ENCODE measurements around the gene DPPA4. TPM values are rescaled to one million over a fixed set of nuclear protein-coding genes. Genes with fewer than 3 reads are reported as not detected.

The DPPA4 gene
- polyA plus RNA-seq, 1 of the 3 experiments (the other 2 are of a cell fraction): not detected

GRCh38 chr3:109325109-109325508, 12.2 kb downstream of the DPPA4 start:
- H4K20me1 ChIP-seq (ENCODE audit: insufficient read depth): no peaks in the 10 kb centered on the region
- 71% methylated on average over 5 of the region's 5 CpGs for WGBS (ENCODE audit: low lambda C conversion rate)
- H3K36me3 ChIP-seq (replicated peaks in 1 of 2; ENCODE audit: control insufficient read depth in 1 of 2, insufficient read depth in 2 of 2, low read length in 1 of 2): no peaks in the 10 kb centered on the region
- H3K27ac ChIP-seq (ENCODE audit: low read depth in 2 of 2, low read length in 1 of 2): no peak overlapping the region
- H3K4me2 ChIP-seq: no peak overlapping the region
- ChIA-PET CTCF (no interaction called here), POLR2A (no interaction called here)
- no peaks in the 10 kb centered on the region for H3K9me3 ChIP-seq
- H3K27me3 ChIP-seq (ENCODE audit: insufficient read depth): no peaks in the 10 kb centered on the region
- H3K79me2 ChIP-seq (ENCODE audit: insufficient read depth): no peaks in the 10 kb centered on the region
- DNase-seq: no peak
- no peaks in the 10 kb centered on the region for H3F3A ChIP-seq (replicated peaks; ENCODE audit: insufficient read depth)
- H3K9me2 ChIP-seq: no peaks in the 10 kb centered on the region
- no peak overlapping the region for H3K9ac ChIP-seq
- no peak overlapping the region for H2AFZ ChIP-seq (ENCODE audit: low read depth)
- no peaks in the 10 kb centered on the region for H3K4me1 ChIP-seq (ENCODE audit: control insufficient read depth in 1 of 2, insufficient read depth in 2 of 2, low read depth in 1 of 2, low read length in 1 of 2)
- TF ChIP-seq IRF3 (IDR thresholded peaks at IDR 0.05; ENCODE audit: low read depth, low read length) (no peak), RXRA (IDR thresholded peaks at IDR 0.05; ENCODE audit: borderline replicate concordance, low read depth) (no peak), FOXM1 (IDR thresholded peaks at IDR 0.05; ENCODE audit: low read depth) (no peak), EZH2phosphoT487 (IDR thresholded peaks at IDR 0.05; ENCODE audit: borderline replicate concordance, low read depth) (no peak), GABPA (IDR thresholded peaks at IDR 0.05; ENCODE audit: low read depth) (no peak), YY1 (IDR thresholded peaks at IDR 0.05; ENCODE audit: low read depth) (no peak), GATA2 (CRISPR knock-in tag; IDR thresholded peaks at IDR 0.05) (no peak), JUND (IDR thresholded peaks at IDR 0.05) (no peak), RCOR1 (IDR thresholded peaks at IDR 0.05; ENCODE audit: low read length) (no peak), REST (IDR thresholded peaks at IDR 0.05; ENCODE audit: low read depth, low read length) (no peak), RAD21 (IDR thresholded peaks at IDR 0.05; ENCODE audit: low read length) (no peak), ZBTB33 (IDR thresholded peaks at IDR 0.05; ENCODE audit: borderline replicate concordance, low read depth) (no peak), PBX3 (IDR thresholded peaks at IDR 0.05) (no peak), TEAD4 (IDR thresholded peaks at IDR 0.05; ENCODE audit: borderline replicate concordance, insufficient read depth) (no peak), CTCF (IDR thresholded peaks at IDR 0.05) (no peak), EP300 (IDR thresholded peaks at IDR 0.05; ENCODE audit: borderline replicate concordance in 1 of 2, low read depth in 1 of 2, low read length in 1 of 2) (no peak)
- TF ChIP-seq, protein P1, sequence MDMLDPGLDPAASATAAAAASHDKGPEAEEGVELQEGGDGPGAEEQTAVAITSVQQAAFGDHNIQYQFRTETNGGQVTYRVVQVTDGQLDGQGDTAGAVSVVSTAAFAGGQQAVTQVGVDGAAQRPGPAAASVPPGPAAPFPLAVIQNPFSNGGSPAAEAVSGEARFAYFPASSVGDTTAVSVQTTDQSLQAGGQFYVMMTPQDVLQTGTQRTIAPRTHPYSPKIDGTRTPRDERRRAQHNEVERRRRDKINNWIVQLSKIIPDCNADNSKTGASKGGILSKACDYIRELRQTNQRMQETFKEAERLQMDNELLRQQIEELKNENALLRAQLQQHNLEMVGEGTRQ (IDR thresholded peaks at IDR 0.05; ENCODE audit: borderline replicate concordance, low read depth, low read length): no peak
- no peak overlapping the region for H3K4me3 ChIP-seq (ENCODE audit: low read depth in 2 of 2, low read length in 1 of 2)

Measured in SK-N-SH (cell line).